ENCODE data around the gene MPST. TPM values are rescaled to one million over a fixed set of nuclear protein-coding genes. Genes with fewer than 3 reads are reported as not detected.

MPST gene
- total and polyA plus RNA-seq, 2 donors = 18.2 to 32.1 TPM

GRCh38 chr22:37036655-37037377, 17.3 kb downstream of the MPST start:
- no peak for DNase-seq (ENCODE audit: low read depth in 6 of 9, low spot score in 9 of 9)
- H3K9me3 ChIP-seq (ENCODE audit: control insufficient read depth in 2 of 2, insufficient read depth in 1 of 2, low read length in 1 of 2) = no peaks in the 10 kb centered on the region
- H3K36me3 ChIP-seq (ENCODE audit: control insufficient read depth in 2 of 2, insufficient read depth in 2 of 2, low read length in 1 of 2) = no peaks in the 10 kb centered on the region
- WGBS = 91% methylated on average over 11 of the region's 11 CpGs
- H3K4me1 ChIP-seq (ENCODE audit: control insufficient read depth in 2 of 2, insufficient read depth in 2 of 2, low read length in 2 of 2) = no peaks in the 10 kb centered on the region
- no peak overlapping the region for H3K27ac ChIP-seq (ENCODE audit: low read depth in 1 of 2, low read length in 1 of 2)
- H3K27me3 ChIP-seq (ENCODE audit: control insufficient read depth in 2 of 2, insufficient read depth in 1 of 2, low read length in 1 of 2) = peaks cover 2 to 15% of the 10 kb centered on the region in 2 donors
- no peak overlapping the region for H3K4me3 ChIP-seq (ENCODE audit: low read length in 2 of 2)

GRCh38 chr22:37037669-37038068, 18.1 kb downstream of the MPST start:
- WGBS = 78% methylated on average over 14 of the region's 14 CpGs
- H3K36me3 ChIP-seq (ENCODE audit: control insufficient read depth in 2 of 2, insufficient read depth in 2 of 2, low read length in 1 of 2) = no peaks in the 10 kb centered on the region
- no peak overlapping the region for H3K4me3 ChIP-seq (ENCODE audit: low read length in 2 of 2)
- no peaks in the 10 kb centered on the region for H3K4me1 ChIP-seq (ENCODE audit: control insufficient read depth in 2 of 2, insufficient read depth in 2 of 2, low read length in 2 of 2)
- DNase-seq (ENCODE audit: low read depth in 6 of 9, low spot score in 9 of 9) = no peak
- no peak overlapping the region for H3K27ac ChIP-seq (ENCODE audit: low read depth in 1 of 2, low read length in 1 of 2)
- H3K27me3 ChIP-seq (ENCODE audit: control insufficient read depth in 2 of 2, insufficient read depth in 1 of 2, low read length in 1 of 2) = peaks cover 2 to 15% of the 10 kb centered on the region in 2 donors
- H3K9me3 ChIP-seq (ENCODE audit: control insufficient read depth in 2 of 2, insufficient read depth in 1 of 2, low read length in 1 of 2) = no peaks in the 10 kb centered on the region

GRCh38 chr22:37039466-37039865, 19.9 kb downstream of the MPST start:
- WGBS = 98% methylated on average over 2 of the region's 2 CpGs
- Histone ChIP-seq H3K4me1 (ENCODE audit: control insufficient read depth in 2 of 2, insufficient read depth in 2 of 2, low read length in 2 of 2) (peaks cover 0 to 2% of the 10 kb centered on the region in 2 donors), H3K9me3 (ENCODE audit: control insufficient read depth in 2 of 2, insufficient read depth in 1 of 2, low read length in 1 of 2) (peaks cover 0 to 3% of the 10 kb centered on the region in 2 donors), H3K4me3 (ENCODE audit: low read length in 2 of 2) (no peak overlapping the region), H3K27me3 (ENCODE audit: control insufficient read depth in 2 of 2, insufficient read depth in 1 of 2, low read length in 1 of 2) (peaks cover 2 to 23% of the 10 kb centered on the region in 2 donors), H3K27ac (ENCODE audit: low read depth in 1 of 2, low read length in 1 of 2) (no peak overlapping the region), H3K36me3 (ENCODE audit: control insufficient read depth in 2 of 2, insufficient read depth in 2 of 2, low read length in 1 of 2) (no peaks in the 10 kb centered on the region)
- no peak for DNase-seq (ENCODE audit: low read depth in 6 of 9, low spot score in 9 of 9)

GRCh38 chr22:37043209-37043827, 23.8 kb downstream of the MPST start:
- no peak for DNase-seq (ENCODE audit: low read depth in 6 of 9, low spot score in 9 of 9)
- 80% methylated on average over 7 of the region's 7 CpGs for WGBS
- Histone ChIP-seq H3K4me1 (ENCODE audit: control insufficient read depth in 2 of 2, insufficient read depth in 2 of 2, low read length in 2 of 2) (peaks cover 0 to 7% of the 10 kb centered on the region in 2 donors), H3K4me3 (ENCODE audit: low read length in 2 of 2) (no peak overlapping the region), H3K27me3 (ENCODE audit: control insufficient read depth in 2 of 2, insufficient read depth in 1 of 2, low read length in 1 of 2) (peaks cover 0 to 11% of the 10 kb centered on the region in 2 donors), H3K27ac (ENCODE audit: low read depth in 1 of 2, low read length in 1 of 2) (no peak overlapping the region), H3K9me3 (ENCODE audit: control insufficient read depth in 2 of 2, insufficient read depth in 1 of 2, low read length in 1 of 2) (peaks cover 0 to 3% of the 10 kb centered on the region in 2 donors), H3K36me3 (ENCODE audit: control insufficient read depth in 2 of 2, insufficient read depth in 2 of 2, low read length in 1 of 2) (no peaks in the 10 kb centered on the region)

GRCh38 chr22:37043828-37044538, 24.4 kb downstream of the MPST start:
- H3K27ac ChIP-seq (ENCODE audit: low read depth in 1 of 2, low read length in 1 of 2) = no peak overlapping the region
- H3K27me3 ChIP-seq (ENCODE audit: control insufficient read depth in 2 of 2, insufficient read depth in 1 of 2, low read length in 1 of 2) = peaks cover 0 to 11% of the 10 kb centered on the region in 2 donors
- H3K4me3 ChIP-seq (ENCODE audit: low read length in 2 of 2) = no peak overlapping the region
- no peaks in the 10 kb centered on the region for H3K36me3 ChIP-seq (ENCODE audit: control insufficient read depth in 2 of 2, insufficient read depth in 2 of 2, low read length in 1 of 2)
- peaks cover 0 to 3% of the 10 kb centered on the region in 2 donors for H3K9me3 ChIP-seq (ENCODE audit: control insufficient read depth in 2 of 2, insufficient read depth in 1 of 2, low read length in 1 of 2)
- 56% methylated on average over 17 of the region's 17 CpGs for WGBS
- DNase-seq (ENCODE audit: low read depth in 6 of 9, low spot score in 9 of 9) = peak in 2 of 9 donors; percentile 15 to 47
- peaks cover 0 to 7% of the 10 kb centered on the region in 2 donors for H3K4me1 ChIP-seq (ENCODE audit: control insufficient read depth in 2 of 2, insufficient read depth in 2 of 2, low read length in 2 of 2)

- peaks cover 0 to 7% of the 10 kb centered on the region in 2 donors for H3K4me1 ChIP-seq (ENCODE audit: control insufficient read depth in 2 of 2, insufficient read depth in 2 of 2, low read length in 2 of 2)
- H3K27ac ChIP-seq (ENCODE audit: low read depth in 1 of 2, low read length in 1 of 2) = no peak overlapping the region
- no peak overlapping the region for H3K4me3 ChIP-seq (ENCODE audit: low read length in 2 of 2)
- H3K27me3 ChIP-seq (ENCODE audit: control insufficient read depth in 2 of 2, insufficient read depth in 1 of 2, low read length in 1 of 2) = peaks cover 0 to 11% of the 10 kb centered on the region in 2 donors
- H3K9me3 ChIP-seq (ENCODE audit: control insufficient read depth in 2 of 2, insufficient read depth in 1 of 2, low read length in 1 of 2) = peaks cover 0 to 3% of the 10 kb centered on the region in 2 donors
- no peak for DNase-seq (ENCODE audit: low read depth in 6 of 9, low spot score in 9 of 9)
- H3K36me3 ChIP-seq (ENCODE audit: control insufficient read depth in 2 of 2, insufficient read depth in 2 of 2, low read length in 1 of 2) = no peaks in the 10 kb centered on the region
- 89% methylated on average over 9 of the region's 9 CpGs for WGBS
These were observed 25.4 kb downstream of the MPST start for GRCh38 chr22:37044634-37045625.

GRCh38 chr22:37045958-37046357, 26.4 kb downstream of the MPST start:
- WGBS = 47% methylated on average over 4 of the region's 4 CpGs
- peaks cover 0 to 3% of the 10 kb centered on the region in 2 donors for H3K9me3 ChIP-seq (ENCODE audit: control insufficient read depth in 2 of 2, insufficient read depth in 1 of 2, low read length in 1 of 2)
- no peak overlapping the region for H3K27ac ChIP-seq (ENCODE audit: low read depth in 1 of 2, low read length in 1 of 2)
- peaks cover 0 to 7% of the 10 kb centered on the region in 2 donors for H3K4me1 ChIP-seq (ENCODE audit: control insufficient read depth in 2 of 2, insufficient read depth in 2 of 2, low read length in 2 of 2)
- no peak overlapping the region for H3K4me3 ChIP-seq (ENCODE audit: low read length in 2 of 2)
- DNase-seq (ENCODE audit: low read depth in 6 of 9, low spot score in 9 of 9) = no peak
- no peaks in the 10 kb centered on the region for H3K36me3 ChIP-seq (ENCODE audit: control insufficient read depth in 2 of 2, insufficient read depth in 2 of 2, low read length in 1 of 2)
- H3K27me3 ChIP-seq (ENCODE audit: control insufficient read depth in 2 of 2, insufficient read depth in 1 of 2, low read length in 1 of 2) = peaks cover 0 to 15% of the 10 kb centered on the region in 2 donors

- WGBS = 97% methylated on average over 6 of the region's 6 CpGs
- Histone ChIP-seq H3K4me3 (ENCODE audit: low read length in 2 of 2) (no peak overlapping the region), H3K27me3 (ENCODE audit: control insufficient read depth in 2 of 2, insufficient read depth in 1 of 2, low read length in 1 of 2) (peaks cover 0 to 16% of the 10 kb centered on the region in 2 donors), H3K27ac (ENCODE audit: low read depth in 1 of 2, low read length in 1 of 2) (no peak overlapping the region), H3K36me3 (ENCODE audit: control insufficient read depth in 2 of 2, insufficient read depth in 2 of 2, low read length in 1 of 2) (no peaks in the 10 kb centered on the region), H3K9me3 (ENCODE audit: control insufficient read depth in 2 of 2, insufficient read depth in 1 of 2, low read length in 1 of 2) (peaks cover 0 to 3% of the 10 kb centered on the region in 2 donors), H3K4me1 (ENCODE audit: control insufficient read depth in 2 of 2, insufficient read depth in 2 of 2, low read length in 2 of 2) (peaks cover 0 to 9% of the 10 kb centered on the region in 2 donors)
- no peak for DNase-seq (ENCODE audit: low read depth in 6 of 9, low spot score in 9 of 9)
These were observed 27.0 kb downstream of the MPST start for GRCh38 chr22:37046589-37046988.

All from thymus (tissue), 11 donors.